Sigmoid colon (tissue), 4 donors: Measurements from ENCODE around the gene ATL2.

Source experiments
- CTCF ChIP-seq, 4 experiments: fragments of 450-650 bp in 3 of 4; fragments of 200-600 bp in 1 of 4; IDR thresholded peaks; one replicate each; pipeline ENCODE4 v1.5.1; 2016 to 2019; ENCODE audit warnings: antibody characterized with exemption in 4 of 4, mild to moderate bottlenecking in 3 of 4, moderate library complexity in 2 of 4
- POLR2A ChIP-seq, 2 donors: fragments of 450-650 bp; IDR thresholded peaks; one replicate each; pipeline ENCODE4 v1.6.1; 2016; ENCODE audit warnings: antibody characterized with exemption in 2 of 2, mild to moderate bottlenecking in 2 of 2, moderate library complexity in 2 of 2
- POLR2AphosphoS5 ChIP-seq, 4 donors: sonication (generic); formaldehyde crosslinking; IDR thresholded peaks; one replicate each; pipeline ENCODE4 v1.6.1; 2017; ENCODE audit warnings: antibody characterized with exemption in 4 of 4

- no peak for TF ChIP-seq CTCF (IDR thresholded peaks at IDR 0.05)
- TF ChIP-seq POLR2A (IDR thresholded peaks at IDR 0.05): no peak
- TF ChIP-seq POLR2AphosphoS5 (IDR thresholded peaks at IDR 0.05): no peak
Measured at GRCh38 chr2:38390947-38391346, 13.9 kb upstream of the ATL2 start.
